ENCODE results near the gene EPHA3.

DNA sequence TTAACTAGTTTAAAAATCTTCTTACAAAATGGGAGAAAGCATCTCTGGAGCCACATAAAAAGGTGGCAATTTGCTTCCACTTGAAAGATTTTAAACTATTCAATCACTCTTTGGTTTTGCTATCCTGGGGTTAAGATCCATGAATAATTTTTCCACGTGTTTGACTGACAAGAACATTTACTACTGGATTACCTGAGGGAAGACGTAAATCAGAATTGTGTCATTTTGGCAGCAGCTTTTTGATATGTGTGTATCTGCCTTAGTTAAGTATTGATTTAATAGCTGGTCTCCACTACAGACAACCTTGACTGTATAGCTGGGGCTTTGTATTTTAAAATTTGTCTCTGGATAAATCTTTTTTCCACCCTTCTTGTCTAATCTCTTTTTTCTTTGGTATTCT is 228.3 kb downstream of the EPHA3 start:
- TF ChIP-seq POLR2A (IDR thresholded peaks at IDR 0.05) = no peak
- TF ChIP-seq, protein P1, sequence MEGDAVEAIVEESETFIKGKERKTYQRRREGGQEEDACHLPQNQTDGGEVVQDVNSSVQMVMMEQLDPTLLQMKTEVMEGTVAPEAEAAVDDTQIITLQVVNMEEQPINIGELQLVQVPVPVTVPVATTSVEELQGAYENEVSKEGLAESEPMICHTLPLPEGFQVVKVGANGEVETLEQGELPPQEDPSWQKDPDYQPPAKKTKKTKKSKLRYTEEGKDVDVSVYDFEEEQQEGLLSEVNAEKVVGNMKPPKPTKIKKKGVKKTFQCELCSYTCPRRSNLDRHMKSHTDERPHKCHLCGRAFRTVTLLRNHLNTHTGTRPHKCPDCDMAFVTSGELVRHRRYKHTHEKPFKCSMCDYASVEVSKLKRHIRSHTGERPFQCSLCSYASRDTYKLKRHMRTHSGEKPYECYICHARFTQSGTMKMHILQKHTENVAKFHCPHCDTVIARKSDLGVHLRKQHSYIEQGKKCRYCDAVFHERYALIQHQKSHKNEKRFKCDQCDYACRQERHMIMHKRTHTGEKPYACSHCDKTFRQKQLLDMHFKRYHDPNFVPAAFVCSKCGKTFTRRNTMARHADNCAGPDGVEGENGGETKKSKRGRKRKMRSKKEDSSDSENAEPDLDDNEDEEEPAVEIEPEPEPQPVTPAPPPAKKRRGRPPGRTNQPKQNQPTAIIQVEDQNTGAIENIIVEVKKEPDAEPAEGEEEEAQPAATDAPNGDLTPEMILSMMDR (IDR thresholded peaks at IDR 0.05) = no peak

Data from body of pancreas (tissue), 4 donors.